HEK293 (cell line): ENCODE data around the gene ST3GAL2.

ENCODE experiments used
- CTCF ChIA-PET: fragments of 350-600 bp; formaldehyde crosslinking; extraction: SDS; loops from one replicate; lab custom pipeline; 2021; ENCODE audit warnings: antibody characterized with exemption; lab: Yijun Ruan, JAX
- POLR2A ChIA-PET: fragments of 300-600 bp; formaldehyde crosslinking; extraction: SDS; loops from one replicate; lab custom pipeline; 2020; ENCODE audit warnings: antibody characterized with exemption, inconsistent platforms; lab: Yijun Ruan, JAX
- H3K27ac ChIP-seq: fragments of 200-500 bp; sonication (Bioruptor generic); 2 replicates; pipeline ENCODE4 v1.5.1; 2014; ENCODE audit warnings: low read depth, low read length, control low read depth, inconsistent platforms; ENCODE audit errors: extremely low read depth
- H3K36me3 ChIP-seq, 2 experiments: fragments of 200-500 bp in 1 of 2; sonication (Bioruptor generic) in 1 of 2; 1 replicate in 1 of 2; 2 replicates in 1 of 2; pipeline ENCODE4 v1.5.1; 2014 to 2017; ENCODE audit warnings: inconsistent platforms in 2 of 2, low read length in 2 of 2; ENCODE audit not compliant: control insufficient read depth in 2 of 2, insufficient read depth in 1 of 2
- H3K4me1 ChIP-seq: fragments of 200-500 bp; sonication (Bioruptor generic); 2 replicates; pipeline ENCODE4 v1.5.1; 2014; ENCODE audit warnings: mild to moderate bottlenecking, low read length, inconsistent platforms; ENCODE audit not compliant: control insufficient read depth, insufficient read depth
- H3K4me3 ChIP-seq: 2 replicates; pipeline ENCODE4 v1.5.1; 2011; ENCODE audit warnings: low read depth, mild to moderate bottlenecking, control low read depth, low read length, moderate library complexity
- H3K9me3 ChIP-seq: fragments of 200-500 bp; sonication (Bioruptor generic); 2 replicates; pipeline ENCODE4 v1.5.1; 2014; ENCODE audit warnings: low read depth, low read length, inconsistent platforms; ENCODE audit not compliant: control insufficient read depth, insufficient read depth
- CTCF ChIP-seq: fragments of 450-650 bp; formaldehyde crosslinking; IDR thresholded peaks from 2 replicates; pipeline ENCODE4 v1.5.1; 2016; ENCODE audit warnings: missing biosample characterization, missing genetic modification characterization
- PATZ1 ChIP-seq: fragments of 450-650 bp; formaldehyde crosslinking; IDR thresholded peaks from 2 replicates; pipeline ENCODE4 v1.5.1; 2016; ENCODE audit warnings: missing biosample characterization, missing genetic modification characterization
- TF ChIP-seq, protein P1 (sequence below): fragments of 450-650 bp; formaldehyde crosslinking; IDR thresholded peaks from 2 replicates; pipeline ENCODE4 v1.5.1; 2016; ENCODE audit warnings: missing biosample characterization, missing genetic modification characterization

The ST3GAL2 gene

DNA sequence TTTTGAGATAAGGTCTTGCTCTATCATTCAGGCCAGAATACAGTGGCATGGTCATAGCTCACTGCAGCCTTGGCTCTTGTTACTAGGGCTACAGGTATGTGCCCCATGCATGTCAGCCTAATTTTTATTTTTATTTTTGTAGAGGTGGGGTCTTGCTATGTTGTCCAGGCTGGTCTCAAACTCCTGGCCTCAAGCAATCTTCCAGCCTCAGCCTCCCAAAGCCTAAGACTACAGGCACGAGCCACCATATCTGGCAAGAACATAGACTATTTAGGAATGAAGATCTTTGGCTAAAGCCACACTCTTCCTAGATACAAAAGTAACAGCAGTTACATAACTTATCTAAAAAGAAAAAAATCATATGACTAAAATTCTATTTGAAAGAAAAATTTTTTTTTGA, 107.8 kb downstream of the ST3GAL2 start:
- Histone ChIP-seq H3K36me3 (peaks cover 28 to 52% of the 10 kb centered on the region in 2 experiments; a peak in 2 of 3 replicates), H3K27ac (no peak overlapping the region), H3K9me3 (no peaks in the 10 kb centered on the region), H3K4me3 (no peak overlapping the region), H3K4me1 (no peaks in the 10 kb centered on the region)
- ChIA-PET CTCF (interaction anchor here (0.6 to 1.0 kb wide), 6 partner anchors 9 to 467 kb away, joined by 3 to 5 read pairs (median 4); no protein-coding TSS in a partner anchor), POLR2A (interaction anchor here (1.0 kb wide), 1 partner anchor 42 kb away, joined by 5 read pairs; the partner anchor contains the start of gene AARS1)
- TF ChIP-seq, protein P1, sequence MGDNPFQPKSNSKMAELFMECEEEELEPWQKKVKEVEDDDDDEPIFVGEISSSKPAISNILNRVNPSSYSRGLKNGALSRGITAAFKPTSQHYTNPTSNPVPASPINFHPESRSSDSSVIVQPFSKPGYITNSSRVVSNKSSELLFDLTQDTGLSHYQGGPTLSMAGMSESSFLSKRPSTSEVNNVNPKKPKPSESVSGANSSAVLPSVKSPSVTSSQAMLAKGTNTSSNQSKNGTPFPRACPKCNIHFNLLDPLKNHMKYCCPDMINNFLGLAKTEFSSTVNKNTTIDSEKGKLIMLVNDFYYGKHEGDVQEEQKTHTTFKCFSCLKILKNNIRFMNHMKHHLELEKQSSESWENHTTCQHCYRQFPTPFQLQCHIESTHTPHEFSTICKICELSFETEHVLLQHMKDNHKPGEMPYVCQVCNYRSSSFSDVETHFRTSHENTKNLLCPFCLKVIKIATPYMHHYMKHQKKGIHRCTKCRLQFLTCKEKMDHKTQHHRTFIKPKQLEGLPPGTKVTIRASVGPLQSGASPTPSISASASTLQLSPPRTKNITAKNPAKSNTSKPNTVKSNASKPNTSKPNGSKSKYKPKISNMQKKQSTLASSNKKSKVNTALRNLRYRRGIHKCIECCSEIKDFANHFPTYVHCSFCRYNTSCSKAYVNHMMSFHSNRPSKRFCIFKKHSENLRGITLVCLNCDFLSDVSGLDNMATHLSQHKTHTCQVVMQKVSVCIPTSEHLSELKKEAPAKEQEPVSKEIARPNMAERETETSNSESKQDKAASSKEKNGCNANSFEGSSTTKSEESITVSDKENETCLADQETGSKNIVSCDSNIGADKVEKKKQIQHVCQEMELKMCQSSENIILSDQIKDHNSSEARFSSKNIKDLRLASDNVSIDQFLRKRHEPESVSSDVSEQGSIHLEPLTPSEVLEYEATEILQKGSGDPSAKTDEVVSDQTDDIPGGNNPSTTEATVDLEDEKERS: no peak
- TF ChIP-seq CTCF (tag by site-specific recombination) (no peak), PATZ1 (tag by site-specific recombination) (no peak)
